ENCODE measurements around the gene OR6C2. TPM values are rescaled to one million over a fixed set of nuclear protein-coding genes. Genes with fewer than 3 reads are reported as not detected.
A peak's percentile ranks its signal among the peaks of the same experiment; 100 is the strongest.
"Not testable (repeated sequence)": the region's sequence is repeated elsewhere in the genome, so short reads cannot be mapped to it uniquely, and the experiment has no call there.

The OR6C2 gene
- total RNA-seq, 4 donors from 2014 or later, result not detected

- not testable (repeated sequence) for H3K36me3 ChIP-seq, H3K27ac ChIP-seq, H3K4me3 ChIP-seq, H3K4me1 ChIP-seq, H3K27me3 ChIP-seq, H3K9me3 ChIP-seq
- ATAC-seq, result peak; percentile 74
- 0% methylated on average over 3 of the region's 34 CpGs; no CpG with 5 or more reads in 1 of the 2 donors for WGBS, 2 donors (ENCODE audit: low coverage in 1 of 2)
These were observed 29.0 kb upstream of the OR6C2 start for GRCh38 chr12:55414889-55415288.

- ATAC-seq, result no peak
- TF ChIP-seq POLR2AphosphoS5 (IDR thresholded peaks at IDR 0.05) (no peak), POLR2A (IDR thresholded peaks at IDR 0.05) (no peak), EP300 (IDR thresholded peaks at IDR 0.05) (no peak), CTCF (IDR thresholded peaks at IDR 0.05) (no peak)
- Histone ChIP-seq H3K4me3 (no peak overlapping the region), H3K27me3 (peaks cover 10% of the 10 kb centered on the region), H3K27ac (no peak overlapping the region), H3K36me3 (no peaks in the 10 kb centered on the region), H3K4me1 (no peaks in the 10 kb centered on the region), H3K9me3 (peaks cover 0 to 4% (median 0%) of the 10 kb centered on the region in 3 donors)
- 100% methylated on average over 1 of the region's 1 CpG for WGBS, 2 donors (ENCODE audit: low coverage in 1 of 2)
These were observed 26.9 kb upstream of the OR6C2 start for GRCh38 chr12:55416961-55417360.

GRCh38 chr12:55420307-55420962 lies 23.4 kb upstream of the OR6C2 start:
- TF ChIP-seq CTCF (IDR thresholded peaks at IDR 0.05), result no peak
- no peak for TF ChIP-seq EP300 (IDR thresholded peaks at IDR 0.05)
- TF ChIP-seq POLR2AphosphoS5 (IDR thresholded peaks at IDR 0.05), result no peak
- TF ChIP-seq POLR2A (IDR thresholded peaks at IDR 0.05), result no peak
- H3K9me3 ChIP-seq, result peaks cover 0 to 3% (median 0%) of the 10 kb centered on the region in 3 donors
- no peaks in the 10 kb centered on the region for H3K36me3 ChIP-seq
- H3K27me3 ChIP-seq, result peaks cover 10% of the 10 kb centered on the region
- no peak overlapping the region for H3K27ac ChIP-seq
- 100% methylated on average over 1 of the region's 2 CpGs for WGBS, 2 donors (ENCODE audit: low coverage in 1 of 2)
- no peak for ATAC-seq
- H3K4me3 ChIP-seq, result no peak overlapping the region
- no peaks in the 10 kb centered on the region for H3K4me1 ChIP-seq

- no peak within 1 kb of the TSS for H3K27ac ChIP-seq
- WGBS, 2 donors (ENCODE audit: low coverage in 1 of 2), result 58 to 87% methylated on average over 4 of the region's 4 CpGs
- no peak for ATAC-seq
These were observed 17.9 kb upstream of the OR6C2 start, which contains the start of gene OR6C76 for GRCh38 chr12:55425954-55426353. TSS of gene OR6C76 (plus strand) at chr12:55426254. CDS start at chr12:55426254, 0 bp downstream.

More at GRCh38 chr12:55425954-55426353, 17.9 kb upstream of the OR6C2 start, which contains the start of gene OR6C76:
- H3K4me3 ChIP-seq, result no peak within 1 kb of the TSS
- H3K9me3 ChIP-seq, result no peaks in the 10 kb centered on the region
- TF ChIP-seq CTCF (IDR thresholded peaks at IDR 0.05) (no peak), POLR2A (IDR thresholded peaks at IDR 0.05) (no peak), POLR2AphosphoS5 (IDR thresholded peaks at IDR 0.05) (no peak), EP300 (IDR thresholded peaks at IDR 0.05) (no peak)
- H3K36me3 ChIP-seq, result no peaks in the 10 kb centered on the region
- no peaks in the 10 kb centered on the region for H3K4me1 ChIP-seq
- H3K27me3 ChIP-seq, result no peaks in the 10 kb centered on the region

Data from gastroesophageal sphincter (tissue), 4 donors.